Astrocyte (in vitro differentiated cells and primary cell): ENCODE measurements around the gene C14orf119.

ENCODE experiments used
- EZH2 ChIP-seq: IDR thresholded peaks from 2 replicates; pipeline ENCODE4 v1.6.1; 2012; ENCODE audit warnings: mild to moderate bottlenecking, low read length, inconsistent platforms; ENCODE audit not compliant: insufficient read depth
- TF ChIP-seq, protein P1 (sequence below): IDR thresholded peaks from 2 replicates; pipeline ENCODE4 v1.5.1; 2011; ENCODE audit warnings: low read depth, mild to moderate bottlenecking, inconsistent platforms, low read length, moderate library complexity; ENCODE audit not compliant: insufficient read depth

DNA sequence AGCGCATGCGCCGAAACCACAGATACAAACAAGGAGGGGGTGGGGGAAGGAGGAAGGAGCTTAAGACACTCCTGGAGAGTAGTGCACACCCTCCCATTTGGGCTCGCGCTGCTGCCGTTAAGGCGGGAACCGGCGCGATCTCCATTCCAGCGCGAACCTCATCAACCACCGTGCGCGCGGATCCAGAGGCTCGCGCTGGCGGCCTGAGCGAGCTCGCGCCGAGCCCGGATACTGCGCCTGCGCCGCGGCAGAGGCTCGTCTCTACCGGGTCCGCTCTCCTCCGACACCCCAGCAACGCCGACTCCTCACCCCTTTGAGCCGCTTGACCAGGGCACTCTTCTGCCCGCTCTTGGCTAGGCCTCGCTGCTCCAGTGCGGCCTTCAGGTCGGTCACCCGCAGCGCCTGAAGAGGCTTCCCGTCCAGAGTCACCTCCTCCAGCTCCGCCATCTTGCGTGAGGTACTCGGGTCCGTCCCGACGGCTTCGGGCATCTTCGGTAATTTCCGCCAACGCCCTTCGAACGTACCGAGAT, 574 bp upstream of the C14orf119 start, which contains the start of gene ACIN1:
- TF ChIP-seq, protein P1, sequence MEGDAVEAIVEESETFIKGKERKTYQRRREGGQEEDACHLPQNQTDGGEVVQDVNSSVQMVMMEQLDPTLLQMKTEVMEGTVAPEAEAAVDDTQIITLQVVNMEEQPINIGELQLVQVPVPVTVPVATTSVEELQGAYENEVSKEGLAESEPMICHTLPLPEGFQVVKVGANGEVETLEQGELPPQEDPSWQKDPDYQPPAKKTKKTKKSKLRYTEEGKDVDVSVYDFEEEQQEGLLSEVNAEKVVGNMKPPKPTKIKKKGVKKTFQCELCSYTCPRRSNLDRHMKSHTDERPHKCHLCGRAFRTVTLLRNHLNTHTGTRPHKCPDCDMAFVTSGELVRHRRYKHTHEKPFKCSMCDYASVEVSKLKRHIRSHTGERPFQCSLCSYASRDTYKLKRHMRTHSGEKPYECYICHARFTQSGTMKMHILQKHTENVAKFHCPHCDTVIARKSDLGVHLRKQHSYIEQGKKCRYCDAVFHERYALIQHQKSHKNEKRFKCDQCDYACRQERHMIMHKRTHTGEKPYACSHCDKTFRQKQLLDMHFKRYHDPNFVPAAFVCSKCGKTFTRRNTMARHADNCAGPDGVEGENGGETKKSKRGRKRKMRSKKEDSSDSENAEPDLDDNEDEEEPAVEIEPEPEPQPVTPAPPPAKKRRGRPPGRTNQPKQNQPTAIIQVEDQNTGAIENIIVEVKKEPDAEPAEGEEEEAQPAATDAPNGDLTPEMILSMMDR: no peak
- no peak for TF ChIP-seq EZH2
